ENCODE measurements around the gene NCBP1.
"Not testable (repeated sequence)": the region's sequence is repeated elsewhere in the genome, so short reads cannot be mapped to it uniquely, and the experiment has no call there.

Gene NCBP1

DNA sequence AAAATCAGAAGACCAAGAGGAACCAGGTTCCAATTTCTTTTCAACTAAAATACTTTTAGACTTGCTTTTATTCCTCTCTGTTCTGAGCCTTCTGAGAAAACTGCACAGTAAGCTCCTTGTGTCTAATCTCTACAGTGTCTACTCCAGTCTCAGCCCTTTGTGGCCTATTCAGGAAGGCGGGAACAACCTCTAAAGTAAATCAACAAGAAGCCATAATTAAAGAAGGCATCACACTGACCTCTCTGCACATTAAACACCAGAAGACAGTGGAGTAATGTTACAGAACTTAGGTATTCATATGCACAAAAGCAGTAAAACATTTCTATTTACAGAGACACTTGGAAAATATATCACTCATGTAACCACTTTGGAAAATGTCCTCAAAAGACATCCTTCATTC lies 48.6 kb downstream of the NCBP1 start:
- DNase-seq = no peak

DNA sequence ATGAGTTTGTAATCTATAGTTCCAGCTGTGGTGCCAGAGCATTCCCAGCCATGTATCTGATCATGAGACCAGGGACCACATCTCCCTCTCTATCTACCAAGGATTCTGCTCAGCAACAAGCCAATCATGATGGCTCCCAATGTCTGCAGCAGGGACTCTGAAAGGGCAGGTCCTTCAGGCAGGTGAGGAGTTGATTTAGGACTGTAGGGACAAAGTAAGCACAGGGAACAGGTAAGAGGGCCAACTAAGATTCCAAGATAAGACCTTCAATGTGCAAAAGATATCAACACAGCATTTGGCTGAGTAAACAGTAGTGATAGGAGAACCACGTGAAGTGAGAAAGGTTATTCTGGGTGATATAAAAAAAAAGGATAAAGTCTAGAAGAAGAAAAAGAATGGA lies 55.0 kb downstream of the NCBP1 start:
- peak; percentile 18 to 23 for DNase-seq

DNA sequence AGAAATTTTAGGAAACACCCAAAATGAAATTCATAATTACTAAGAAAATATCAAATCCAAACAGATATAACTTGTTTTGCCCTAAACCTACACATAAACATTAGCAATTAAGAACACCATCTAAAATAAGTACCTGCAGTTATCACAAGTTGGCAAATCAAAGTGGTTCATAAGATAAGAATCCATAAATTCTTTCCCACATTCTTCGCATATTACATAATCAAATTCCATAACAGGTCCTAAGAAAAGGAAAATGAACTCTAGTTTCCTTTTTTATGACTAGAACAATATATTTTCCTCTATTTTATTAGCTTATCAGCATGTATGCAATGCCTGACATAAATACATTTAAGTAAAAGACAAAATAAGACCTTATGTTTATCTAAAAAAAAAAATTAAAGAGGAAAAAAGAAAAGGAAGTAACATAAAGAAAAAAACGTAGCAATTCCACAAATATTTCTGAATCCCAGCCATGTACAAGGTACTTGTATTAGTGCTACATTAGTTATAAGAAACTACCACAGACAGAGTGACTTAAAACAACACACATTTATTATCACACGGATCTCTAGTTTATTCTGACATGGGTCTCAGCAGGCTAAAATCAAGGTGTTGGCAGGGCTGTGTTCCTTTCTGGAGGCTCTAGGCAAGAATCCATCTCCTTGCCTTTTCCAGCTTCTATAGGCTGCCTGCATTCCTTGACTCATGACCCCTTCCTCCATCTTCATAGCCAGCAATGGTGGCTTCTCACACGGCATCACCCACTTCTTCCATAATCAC lies 56.0 kb downstream of the NCBP1 start:
- no peak for DNase-seq

DNA sequence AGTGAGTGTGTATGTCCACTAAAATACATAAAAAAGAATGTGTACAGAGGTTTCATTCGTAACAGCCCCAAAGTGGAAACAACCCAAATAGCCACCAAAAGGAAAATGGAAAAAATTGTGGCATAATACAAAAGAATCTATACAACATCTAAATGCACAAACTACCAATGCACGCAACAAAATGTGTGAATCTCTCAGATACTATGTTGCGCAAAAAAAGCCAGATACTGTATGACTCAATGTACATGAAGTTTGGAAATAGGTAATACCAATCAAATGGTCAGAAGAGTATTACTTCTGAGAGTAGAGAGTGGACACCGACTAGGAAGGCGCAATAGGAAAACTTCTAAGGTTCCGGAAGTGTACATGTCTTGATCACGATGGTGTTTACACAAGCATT lies 61.1 kb downstream of the NCBP1 start:
- DNase-seq = no peak

DNA sequence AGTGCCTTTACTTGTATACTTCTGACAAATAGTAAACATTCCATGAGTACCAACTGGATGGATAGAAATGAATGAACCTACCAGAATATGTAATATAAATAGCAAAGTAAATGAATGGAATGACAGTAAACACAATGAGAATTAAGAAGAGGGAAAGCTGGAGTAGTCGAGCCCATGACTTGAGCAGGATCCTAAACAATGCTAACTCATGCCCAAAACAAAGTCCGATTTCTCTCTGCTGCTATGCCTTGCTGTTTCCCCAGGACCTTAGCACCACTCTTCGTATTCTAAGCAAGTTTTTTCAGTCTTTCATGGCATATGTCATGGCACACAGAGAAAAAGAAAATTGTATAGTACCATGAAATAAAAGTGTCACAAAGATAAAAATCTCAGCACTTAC lies 61.8 kb downstream of the NCBP1 start:
- no peak for DNase-seq

DNA sequence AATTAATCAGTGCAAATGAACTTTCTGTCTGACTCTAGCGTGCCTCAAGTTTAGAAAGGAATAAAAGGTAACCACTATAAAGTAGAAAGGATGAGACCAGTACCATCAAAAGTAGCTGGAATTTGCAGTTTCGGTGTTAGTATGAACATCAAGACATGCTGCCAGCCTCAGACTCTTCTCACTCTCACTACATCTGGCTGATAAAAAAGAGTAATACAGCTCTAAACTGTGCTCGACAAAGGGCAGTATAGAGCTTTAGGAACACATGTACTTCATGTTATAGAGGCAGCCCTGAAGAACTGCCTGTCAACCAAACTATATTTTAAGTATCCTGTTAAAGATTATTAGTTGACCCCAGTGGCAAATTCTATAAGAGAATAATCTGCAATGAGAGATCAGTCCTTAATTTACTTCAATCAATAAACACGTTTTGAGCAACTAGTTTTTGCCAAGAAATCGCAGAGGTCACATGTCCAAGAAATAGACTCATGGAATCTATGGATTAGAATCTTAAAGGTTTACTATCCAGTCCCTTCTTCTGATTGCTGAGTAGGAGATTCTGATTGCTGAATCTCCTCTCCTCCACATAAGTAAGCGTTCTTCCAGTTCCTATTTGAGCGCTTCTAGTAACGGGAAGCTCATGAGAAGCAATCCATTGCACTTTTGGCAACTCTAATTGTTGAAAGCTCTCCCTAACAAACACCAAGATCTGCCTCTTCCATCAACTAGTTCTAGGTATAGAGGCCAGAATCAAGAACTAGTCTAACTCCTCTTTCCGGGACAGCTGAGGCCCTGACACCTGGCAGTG lies 62.6 kb downstream of the NCBP1 start:
- no peak for DNase-seq

DNA sequence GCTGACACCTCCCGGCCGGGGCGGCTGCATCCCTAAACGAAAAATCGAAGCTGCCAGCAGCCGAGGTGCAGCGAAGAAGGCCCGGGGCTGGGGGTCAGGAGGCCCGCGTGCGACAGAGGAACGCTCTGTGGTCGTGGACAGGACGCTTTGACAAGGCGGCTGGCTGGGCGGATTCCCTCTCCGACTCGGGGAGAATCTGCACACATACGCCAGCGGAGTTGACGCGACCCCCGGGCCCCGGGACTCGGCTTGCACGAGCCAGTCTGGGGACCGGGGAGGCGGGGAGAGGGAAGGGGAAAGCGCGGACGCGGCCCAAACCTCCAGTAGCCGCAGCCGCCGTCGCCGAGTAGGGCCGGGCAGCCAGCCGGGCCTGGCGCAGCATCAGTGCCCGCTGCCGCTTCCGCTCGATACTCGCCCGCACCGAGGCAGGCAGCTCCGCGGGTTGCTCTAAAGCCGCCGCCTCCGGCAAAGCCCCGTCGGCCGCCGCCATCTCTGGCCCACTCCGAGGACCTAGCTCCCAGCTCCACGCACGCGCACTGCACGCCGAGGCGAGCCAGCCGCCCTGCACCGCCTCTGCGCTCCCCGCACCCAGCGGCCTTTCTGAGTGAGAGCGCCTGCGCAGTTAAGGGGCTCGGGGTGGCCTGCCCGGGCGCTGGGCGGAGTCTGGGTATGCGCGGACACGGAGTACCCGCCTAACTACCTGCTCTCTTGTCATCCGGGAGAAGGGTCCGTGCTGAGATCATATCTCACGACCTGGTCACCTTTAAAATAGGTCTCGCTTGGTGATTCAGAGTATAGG lies 63.4 kb downstream of the NCBP1 start, which contains the start of gene XPA:
XPA (minus strand) TSS at position 538 of the 799 bp plus-strand sequence; CDS start at position 490, 48 bp downstream.
- peak; percentile 68 to 95 for DNase-seq

DNA sequence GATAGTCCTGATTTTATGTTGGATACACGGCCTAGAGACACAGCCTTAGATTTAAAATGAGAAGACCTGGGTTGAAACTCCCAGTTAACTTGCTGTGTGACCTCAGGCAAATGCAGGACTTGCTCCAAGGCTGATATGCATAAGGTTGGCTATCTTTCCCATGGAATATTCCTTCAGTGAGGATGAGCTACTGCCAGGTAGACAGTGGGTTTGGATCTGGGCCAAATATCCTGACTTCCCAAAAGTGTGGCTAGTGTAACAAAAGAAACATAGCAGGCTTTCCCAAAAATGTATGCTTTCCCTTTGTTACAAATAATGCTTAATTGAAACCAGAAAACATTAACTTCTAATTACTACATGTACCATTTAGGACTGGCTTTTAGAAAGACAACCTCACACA lies 64.2 kb downstream of the NCBP1 start:
- no peak for DNase-seq

DNA sequence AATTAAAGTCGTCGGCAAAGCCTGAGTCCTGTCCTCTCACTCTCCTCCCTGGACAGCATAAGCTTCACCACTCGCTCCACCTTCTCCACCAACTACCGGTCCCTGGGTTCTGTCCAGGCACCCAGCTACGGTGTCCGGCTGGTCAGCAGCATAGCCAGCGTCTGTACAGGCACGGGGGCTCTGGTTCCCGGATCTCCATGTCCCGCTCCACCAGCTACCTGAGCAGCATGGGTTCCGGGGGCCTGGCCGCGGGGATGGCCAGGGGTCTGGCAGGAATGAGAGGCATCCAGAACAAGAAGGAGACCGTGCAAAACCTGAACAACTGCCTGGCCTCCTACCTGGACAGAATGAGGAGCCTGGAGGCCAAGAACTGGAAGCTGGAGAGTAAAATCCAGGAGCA lies 65.2 kb downstream of the NCBP1 start:
- DNase-seq = no peak

DNA sequence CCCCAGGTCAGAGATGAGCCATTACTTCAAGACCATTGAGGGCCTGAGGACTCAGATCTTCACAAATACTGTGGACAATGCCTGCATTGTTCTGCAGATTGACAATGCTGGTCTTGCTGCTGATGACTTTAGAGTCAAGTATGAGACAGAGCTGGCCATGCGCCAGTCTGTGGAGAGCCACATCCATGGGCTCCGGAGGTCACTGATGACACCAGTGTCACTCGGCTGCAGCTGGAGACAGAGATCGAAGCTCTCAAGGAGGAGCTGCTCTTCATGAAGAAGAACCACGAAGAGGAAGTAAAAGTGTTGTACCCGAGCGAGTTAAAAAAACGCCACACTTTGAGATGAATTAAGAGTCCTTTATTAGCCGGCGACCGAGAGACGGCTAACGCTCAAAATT lies 65.7 kb downstream of the NCBP1 start:
- DNase-seq = not testable (repeated sequence)

DNA sequence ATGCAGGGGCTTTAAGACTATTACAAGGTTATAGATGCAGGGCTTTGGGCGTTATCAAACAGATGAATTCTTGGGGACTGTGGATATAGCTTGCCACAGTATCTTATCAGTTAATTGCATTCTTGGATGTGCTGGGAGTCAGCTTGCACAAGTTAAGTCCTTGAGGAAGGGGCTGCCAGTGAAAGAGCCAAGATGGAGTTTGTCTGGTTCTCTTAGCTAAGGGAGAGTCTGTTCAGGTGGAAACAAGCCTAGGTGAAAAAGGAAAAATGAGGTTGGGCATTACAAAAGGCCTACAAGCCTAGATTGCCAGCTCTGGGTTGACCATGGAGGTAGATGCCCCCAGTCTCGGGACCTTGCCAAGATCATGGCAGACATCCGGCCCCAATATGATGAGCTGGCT lies 66.2 kb downstream of the NCBP1 start:
- not testable (repeated sequence) for DNase-seq

DNA sequence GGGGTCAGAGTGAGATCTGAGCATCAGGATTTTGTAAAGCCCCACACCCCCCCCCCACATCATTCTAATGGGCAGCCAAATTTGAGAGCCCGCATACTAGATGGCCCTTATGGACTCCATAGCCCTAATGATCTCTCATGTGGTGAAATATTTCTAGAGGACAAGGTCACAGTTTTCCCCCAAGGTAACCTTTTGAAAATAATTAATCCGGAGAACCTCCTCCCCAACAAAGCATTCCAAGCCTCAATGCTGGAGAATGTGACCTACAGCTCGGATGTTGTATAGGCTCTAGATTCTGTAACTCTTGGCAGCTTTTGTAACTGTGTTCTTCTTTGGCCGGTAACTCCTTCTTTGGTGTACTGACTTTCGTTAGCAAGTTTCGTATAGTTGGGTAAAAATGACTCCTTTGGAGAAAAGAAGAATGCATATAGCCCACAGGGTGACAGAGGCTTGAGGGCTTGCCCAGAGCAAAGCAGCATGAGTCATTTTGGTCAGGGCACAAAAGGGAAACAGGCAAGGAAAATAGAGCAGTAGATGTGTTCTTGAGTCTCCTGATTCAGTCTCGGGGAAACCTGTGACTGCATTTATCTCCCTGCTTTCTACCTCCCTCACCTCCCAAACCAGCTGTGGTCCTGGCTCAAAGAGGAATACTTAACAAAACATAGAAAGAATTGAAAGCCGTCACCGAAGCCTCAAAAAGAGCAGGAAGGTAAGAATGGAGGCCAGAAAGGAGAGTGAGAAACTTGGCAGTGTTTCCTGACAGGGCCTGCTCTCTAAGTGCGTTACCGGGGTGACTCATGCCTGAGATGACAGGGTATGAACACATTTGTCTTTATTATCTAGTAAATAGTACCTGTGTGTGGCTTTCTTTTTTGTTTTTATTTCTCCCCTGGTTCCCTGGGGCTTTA lies 70.1 kb downstream of the NCBP1 start:
- DNase-seq = no peak

DNA sequence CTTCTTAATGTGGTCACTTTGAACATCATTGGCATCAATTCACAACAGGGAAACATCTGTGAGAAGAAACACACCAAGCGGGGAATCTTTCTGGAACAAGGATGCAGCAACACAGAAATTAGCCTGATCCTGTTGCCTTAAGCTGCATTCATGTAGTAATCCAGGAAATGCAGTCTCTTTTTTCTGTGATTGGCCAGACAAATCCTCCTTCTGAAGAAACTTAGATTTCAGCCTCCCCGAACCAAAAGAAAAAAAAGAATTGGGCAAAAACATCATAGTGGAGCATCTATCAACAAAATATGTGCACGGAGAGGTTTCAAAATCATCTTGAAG lies 70.7 kb downstream of the NCBP1 start:
- no peak for DNase-seq

DNA sequence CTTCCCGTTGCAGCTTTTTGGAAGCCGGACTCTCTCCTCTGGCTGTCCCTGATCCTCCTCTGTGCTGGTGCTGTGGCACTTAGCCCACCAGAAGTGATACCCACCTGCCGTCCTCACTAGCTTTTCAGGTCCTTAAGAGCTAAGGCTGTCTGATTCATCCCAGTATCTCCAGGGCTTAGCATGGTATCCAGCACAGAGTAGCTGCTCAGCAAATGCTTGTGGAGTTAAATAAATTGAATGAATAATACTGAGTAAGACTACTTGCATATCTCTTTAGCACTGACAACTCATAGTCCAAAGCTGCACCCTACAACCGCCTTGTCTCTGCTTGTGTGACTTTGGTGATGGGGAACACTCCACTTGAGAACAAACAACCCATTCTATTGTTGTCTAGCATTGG lies 71.2 kb downstream of the NCBP1 start:
- no peak for DNase-seq

DNA sequence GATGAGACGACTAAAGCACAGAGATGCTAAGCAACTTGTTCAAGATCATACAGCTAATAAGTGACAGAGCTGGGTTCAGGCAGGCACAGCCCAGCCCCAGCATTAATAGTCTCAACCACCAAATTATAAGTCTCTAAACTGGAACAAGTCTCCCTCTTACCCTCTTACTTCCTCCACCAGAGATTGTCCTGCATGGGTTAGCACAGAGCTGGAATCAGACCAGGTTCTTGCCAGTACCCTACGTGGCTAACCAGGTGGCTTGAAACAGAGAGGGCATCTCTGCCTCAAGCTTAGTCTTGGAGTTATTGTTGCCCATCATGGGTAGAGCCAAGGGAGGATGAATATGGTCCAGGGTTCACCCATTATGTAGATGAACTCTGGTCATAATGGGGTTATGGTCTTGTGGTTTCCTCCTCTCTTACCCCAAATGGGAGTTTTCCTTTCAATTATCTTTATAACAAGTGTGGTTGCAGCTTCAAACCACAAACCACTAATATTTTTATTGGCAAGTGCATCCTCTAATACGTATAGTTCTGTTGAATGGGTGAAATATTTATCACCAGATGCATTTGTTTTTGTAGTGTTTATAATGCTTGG lies 71.8 kb downstream of the NCBP1 start:
- DNase-seq = no peak

DNA sequence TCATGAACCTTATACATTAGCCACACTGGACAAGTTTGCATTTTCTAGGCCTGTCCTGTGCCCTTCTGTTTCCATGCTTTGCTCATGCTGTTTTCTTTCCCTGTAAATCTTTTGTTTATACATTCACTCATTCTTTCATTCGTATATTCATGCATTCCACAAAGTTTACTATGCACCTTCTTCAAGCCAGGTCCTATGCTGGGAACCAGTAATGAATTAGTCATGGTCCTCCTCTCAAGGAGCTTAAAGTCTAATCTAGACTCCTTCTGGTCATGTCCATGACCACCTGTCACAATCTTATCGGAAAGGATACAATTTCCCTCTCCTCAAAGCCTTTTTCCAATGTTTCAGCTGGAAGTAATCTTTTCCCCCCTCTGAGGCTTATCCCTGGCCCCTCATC lies 72.6 kb downstream of the NCBP1 start:
- DNase-seq = no peak

DNA sequence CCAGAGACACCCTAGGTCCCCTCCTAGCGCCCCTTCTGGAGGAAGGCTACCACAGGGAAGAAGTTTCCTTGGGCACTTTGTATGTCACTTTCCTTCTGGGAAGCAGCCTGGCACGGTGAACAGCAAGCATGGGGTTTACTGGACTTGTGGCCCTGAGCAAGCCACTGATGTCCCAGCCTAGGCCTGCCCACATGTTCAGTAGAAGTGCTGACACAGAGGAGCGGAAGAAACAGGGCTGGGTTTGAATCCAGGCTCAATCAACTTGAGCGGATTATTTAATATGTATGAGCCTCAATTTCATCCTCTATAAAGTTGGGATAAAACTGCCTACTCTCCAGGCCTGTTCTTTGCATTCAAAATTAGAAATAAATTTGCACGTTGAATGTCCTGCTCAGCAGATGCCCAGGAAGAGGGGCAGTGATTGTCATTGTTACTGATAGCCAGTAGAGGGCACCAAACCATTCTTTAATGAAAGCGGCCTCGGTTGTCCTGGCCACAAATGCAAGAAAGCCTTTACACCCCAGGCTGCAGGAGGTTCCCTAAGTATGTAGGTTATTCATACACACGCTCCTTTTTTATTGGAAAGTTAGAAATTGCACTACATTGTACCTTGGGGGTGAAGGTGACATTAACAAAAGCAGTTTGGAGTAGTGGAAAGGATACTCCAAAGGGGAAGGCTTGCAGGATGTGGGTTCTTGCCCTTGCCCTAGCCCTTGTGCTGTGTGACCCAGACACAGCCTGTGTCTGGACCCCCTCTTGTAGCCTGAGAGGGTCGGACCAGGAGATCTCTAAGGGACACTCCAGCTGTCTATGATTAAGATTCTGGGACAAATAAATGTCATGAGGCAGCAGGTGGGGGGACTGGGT lies 77.0 kb downstream of the NCBP1 start:
- peak; percentile 29 to 67 for DNase-seq

DNA sequence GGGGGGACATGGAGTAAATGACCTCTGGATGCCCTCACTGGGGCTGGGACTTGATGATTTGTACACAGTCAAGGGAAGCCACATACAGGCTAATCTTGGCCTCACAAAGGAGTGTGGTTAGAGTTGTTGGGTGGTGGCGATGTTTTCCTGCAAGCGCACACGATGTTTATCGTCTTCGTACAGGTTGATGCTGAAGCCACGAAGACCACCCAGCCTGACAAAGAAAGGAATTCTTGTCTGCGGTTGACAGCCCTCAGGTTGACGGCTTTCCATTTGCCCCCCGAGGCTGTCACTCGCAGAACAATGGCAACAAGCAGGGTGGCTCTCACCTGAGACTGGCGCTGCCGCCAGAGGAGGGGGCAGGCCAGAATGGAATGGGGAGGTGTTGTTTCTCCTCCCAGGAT lies 77.6 kb downstream of the NCBP1 start:
- DNase-seq = no peak

DNA sequence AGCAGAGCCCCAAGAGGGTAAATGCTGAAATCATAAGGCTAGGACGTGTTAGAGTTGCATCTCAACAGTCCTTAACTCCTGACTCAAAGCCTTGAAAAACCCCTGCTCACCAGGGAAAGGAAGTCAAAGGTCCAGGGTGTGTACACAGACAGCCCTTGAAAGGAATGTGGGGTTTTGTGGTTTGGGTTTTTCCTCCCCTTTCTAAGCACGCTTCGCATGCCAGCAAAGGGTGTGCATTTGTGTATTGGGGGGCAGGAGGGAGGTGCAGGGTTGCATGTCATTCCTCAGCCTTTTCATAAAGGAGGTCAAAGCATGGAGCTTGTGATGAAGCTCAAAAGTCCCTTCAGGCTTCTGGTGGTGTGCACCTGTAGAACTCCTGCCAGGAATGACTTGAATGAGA lies 80.8 kb downstream of the NCBP1 start:
- no peak for DNase-seq

DNA sequence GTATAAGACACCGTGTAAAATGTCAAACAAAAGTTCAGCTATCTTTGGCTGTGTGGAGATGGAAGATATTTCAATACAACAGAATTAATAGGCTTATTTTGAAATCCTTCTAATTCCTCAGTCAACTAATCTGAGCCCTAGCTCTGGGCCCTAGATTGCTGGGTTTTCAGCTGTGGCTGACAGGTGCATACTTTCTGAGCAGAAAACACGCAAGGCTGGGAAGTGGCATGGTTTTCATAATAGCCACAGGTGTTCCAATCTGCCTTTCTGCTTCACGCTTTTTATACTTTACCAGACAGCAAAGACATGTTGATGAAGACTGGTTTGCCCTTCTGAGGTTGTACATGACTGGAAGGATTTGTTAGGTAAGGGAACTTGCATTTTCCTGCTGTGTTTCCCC lies 84.2 kb downstream of the NCBP1 start:
- no peak for DNase-seq

DNA sequence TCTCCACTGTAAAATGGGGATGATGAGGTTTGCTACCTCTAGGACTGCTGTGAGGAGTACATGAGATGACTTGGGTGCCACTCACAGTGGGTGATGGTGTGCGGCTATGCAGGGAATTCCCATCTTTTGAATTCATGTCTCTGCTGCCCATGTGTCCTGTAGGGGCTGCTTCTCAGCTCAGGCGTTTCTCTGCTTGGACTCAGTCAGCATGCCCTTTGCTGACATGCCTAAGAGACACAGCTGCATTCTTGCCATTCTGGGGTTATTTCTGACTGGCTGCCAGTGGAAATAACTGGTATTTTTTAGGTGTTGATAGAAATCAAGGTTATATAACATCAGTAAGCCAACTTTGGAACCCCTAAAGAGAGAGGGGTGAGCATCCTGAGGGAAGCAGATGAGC lies 87.8 kb downstream of the NCBP1 start:
- DNase-seq = no peak

All from NCI-H526 (cell line).